Stimulated activated CD8-positive, alpha-beta memory T cell treated with anti-CD3 and anti-CD28 coated beads, Interleukin-4, amount 100 ng/mL, for 48 hours (primary cell): ENCODE results near the gene SHF.

Experiments
- DNase-seq: peaks from one replicate; pipeline ENCODE4 v3.0.0-alpha.2; 2020

SHF gene

DNA sequence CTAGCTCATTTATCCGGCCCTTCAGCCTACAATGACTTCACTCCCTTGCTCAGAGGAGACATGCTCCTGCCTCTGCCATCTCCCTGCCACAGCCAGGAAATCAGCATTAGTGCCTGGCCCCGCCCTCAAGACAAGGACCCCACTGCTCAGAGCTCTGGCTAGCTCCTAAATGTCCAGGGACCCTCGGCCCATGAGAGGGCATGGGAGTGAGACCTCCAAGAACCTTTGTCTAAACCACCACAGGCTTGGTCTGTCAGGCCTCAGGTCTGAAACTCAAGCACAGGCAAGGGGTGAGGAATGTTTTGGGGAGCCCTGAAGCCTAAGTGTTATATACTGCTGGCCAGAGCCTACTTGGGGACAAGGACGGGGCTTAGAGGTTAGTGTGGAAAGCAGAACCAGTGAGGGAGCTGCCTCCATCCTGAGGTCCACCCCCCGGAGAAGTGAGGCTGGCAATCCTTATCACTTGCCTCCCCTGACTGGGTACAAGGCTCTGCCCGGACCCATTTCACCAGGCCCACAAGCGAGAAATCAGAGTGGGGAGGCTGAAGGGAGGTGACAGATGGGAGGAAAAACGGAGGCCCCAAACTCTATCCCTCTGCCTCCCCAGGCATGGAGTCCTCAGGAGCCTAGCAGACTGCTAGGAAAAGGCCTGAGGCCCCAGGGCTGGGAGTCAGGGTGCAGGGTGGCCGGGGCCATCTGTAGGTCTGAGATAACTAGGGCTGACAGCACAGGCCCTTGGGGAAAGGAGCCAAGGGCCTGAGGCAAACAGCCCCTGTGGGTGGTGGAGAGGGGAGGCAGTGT is 18.8 kb downstream of the SHF start:
- no peak for DNase-seq

DNA sequence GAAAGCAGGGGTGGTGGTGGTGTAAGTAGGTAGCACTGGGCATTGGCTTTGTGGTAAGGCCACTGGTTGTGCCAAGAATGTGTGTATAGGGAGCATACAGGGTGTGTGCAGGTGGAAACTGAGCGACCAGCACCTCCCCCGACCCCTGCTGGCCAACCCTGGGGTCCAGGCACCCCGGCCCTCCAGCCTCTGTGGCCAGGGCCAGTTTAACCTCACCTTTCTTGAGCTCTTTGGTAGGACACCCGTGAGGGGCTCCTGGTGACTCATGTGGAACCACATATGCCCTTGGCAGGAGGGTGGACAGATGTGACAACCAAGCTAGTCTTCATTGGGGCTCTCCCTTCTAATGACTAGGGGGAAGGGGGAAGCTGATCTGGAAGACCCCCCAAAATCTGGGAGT is 19.5 kb downstream of the SHF start:
- DNase-seq: no peak

DNA sequence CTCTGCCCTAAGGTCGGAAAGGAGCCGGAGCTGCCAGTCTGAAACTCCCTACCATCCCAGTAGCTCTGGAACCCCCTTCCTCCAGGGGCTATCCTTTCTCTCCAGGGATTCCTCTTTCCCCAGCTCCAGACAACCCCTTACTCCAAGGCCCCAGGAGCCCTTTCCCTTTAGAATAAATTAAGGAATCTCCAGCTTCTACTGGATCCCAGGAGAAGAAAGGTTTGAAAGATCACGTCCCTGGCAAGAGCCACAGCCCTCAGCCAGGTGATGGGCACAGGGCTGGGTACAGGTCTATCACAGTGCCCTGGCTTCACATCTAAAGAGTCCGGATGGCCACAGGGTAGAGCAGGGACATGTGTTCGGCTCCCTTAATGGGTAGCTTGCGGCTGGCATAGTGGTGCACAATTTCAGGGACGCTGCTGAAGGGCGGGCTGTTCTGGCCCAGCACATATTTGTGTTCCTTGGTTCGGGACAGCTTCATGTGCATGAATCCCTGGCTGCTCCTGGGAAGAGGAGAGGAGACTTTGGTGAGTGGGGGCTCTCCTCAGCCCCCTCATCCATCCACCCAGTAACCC is 20.0 kb downstream of the SHF start:
- DNase-seq: no peak

DNA sequence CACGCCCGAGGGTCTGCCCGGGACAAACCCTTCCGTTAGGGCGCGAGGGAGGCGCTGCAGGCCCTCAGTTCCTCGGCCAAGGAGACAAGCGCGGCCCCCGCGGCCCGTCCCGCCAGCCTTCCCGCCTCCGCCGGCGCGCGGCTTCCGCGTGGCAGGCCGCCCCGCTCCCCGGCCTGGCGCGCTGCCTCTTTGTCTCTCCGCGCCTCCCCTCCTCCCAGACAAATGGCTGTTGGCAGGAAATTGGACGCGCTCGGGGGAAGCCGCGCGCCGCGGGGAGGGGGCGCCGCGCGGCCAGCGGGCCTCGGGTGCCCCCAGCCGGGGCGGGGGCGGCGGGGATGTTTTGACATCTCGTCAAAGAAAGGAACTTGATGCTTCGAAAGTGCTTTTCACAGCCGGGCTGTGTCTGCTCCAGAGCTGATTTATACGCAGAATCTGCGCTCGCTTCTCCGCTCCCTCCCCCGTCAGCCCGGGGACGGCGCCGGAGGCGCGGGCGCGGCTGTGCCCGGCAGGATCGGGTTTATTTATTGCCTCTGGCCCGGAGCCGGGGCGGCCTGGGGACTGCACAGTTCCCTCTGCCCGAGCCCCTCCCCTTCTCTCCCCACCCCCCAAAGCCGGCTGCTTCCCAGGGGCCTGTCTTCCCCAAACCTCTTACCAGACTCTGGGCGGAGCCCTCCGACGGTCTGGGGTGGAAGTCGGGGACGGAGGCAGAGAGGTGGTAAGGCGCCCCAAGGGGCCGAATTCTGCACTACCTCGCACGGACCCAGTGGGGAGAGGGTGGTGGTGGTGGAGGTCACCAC is 20.7 kb downstream of the SHF start:
- peak; percentile 89 for DNase-seq

DNA sequence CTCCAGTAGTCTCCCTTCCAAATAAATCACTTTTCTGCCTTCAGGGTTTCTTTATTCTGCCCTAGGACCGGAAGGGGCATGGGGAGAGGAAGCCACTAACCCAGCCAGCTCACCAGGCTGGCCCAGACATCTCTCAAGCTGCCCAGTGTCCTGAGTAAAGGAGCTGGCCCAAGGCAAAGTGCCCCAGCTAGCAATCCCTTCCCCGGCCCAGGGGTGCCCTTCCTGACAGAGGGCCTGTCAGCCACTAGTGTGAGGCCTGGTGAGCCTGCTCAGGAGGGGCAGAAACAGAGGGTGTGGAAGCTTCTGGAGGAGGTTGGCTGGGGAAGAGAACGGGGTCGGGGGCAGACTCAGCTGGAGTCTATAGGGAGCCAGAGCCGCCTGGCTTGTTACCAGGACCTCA is 22.2 kb downstream of the SHF start:
- DNase-seq: no peak

DNA sequence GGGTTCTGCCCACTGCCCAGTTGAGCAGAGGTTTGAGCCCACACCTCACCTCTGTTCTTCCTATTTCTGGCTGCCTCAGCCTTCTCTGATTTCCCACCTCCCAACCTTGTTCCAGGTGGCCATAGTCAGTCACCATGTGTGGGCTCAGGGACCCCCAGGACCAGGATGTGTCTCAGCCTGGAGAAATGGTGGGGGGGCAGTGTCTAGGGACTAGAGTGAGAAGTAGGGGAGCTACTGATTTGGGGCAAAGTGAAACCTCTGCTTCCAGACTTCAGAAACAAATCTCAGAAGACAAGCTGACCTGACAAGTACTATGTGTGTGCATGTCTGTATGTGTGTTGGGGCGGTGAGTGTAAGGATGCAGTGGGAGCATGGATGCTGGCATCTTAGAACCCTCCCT is 22.9 kb downstream of the SHF start:
- no peak for DNase-seq

DNA sequence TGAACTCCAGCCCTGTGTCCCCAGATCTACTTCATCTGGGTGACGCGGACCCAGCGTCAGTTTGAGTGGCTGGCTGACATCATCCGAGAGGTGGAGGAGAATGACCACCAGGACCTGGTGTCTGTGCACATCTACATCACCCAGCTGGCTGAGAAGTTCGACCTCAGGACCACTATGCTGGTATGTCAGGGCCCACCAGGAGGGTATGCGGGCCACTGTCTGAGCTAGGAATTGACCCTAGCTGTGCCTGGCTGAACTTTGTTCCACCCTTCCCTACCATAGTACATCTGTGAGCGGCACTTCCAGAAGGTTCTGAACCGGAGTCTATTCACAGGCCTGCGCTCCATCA is 24.3 kb downstream of the SHF start:
- DNase-seq: no peak

DNA sequence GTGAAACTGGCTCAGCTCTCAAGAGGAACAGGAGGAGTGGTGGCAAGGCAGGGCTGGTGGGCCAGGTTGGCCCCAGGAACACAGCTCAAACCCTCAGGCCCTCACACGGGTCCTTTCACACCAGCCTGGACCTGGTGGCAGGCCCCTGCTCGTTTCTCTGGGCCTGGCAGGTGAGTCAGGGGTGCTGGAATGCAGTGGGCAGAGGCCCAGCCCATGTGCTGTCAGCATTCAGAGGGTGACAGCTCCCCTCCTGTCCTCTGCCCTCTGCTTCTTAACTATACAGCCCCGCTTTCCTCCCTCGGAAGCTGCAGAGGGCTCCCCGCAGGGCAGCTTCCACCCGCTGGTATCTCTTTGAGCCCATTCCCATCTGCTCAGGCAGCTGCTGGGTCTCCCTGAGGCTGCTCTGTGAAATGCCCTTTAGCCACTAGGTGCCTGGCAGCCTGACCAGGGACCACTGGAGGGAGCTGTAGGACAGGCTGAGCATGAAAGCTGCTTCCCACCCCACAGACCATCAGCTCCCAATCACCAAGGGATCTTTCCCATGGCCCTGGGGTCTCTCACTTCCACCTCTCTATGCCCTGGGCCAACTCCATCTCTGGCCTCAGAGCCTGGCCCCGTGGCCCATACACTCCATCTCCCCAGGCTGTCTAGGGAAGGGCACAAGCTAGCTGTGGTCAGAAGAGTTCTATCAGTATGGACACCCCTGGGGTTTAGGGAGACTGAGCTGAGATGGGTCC is 24.8 kb downstream of the SHF start:
- peak; percentile 79 for DNase-seq

DNA sequence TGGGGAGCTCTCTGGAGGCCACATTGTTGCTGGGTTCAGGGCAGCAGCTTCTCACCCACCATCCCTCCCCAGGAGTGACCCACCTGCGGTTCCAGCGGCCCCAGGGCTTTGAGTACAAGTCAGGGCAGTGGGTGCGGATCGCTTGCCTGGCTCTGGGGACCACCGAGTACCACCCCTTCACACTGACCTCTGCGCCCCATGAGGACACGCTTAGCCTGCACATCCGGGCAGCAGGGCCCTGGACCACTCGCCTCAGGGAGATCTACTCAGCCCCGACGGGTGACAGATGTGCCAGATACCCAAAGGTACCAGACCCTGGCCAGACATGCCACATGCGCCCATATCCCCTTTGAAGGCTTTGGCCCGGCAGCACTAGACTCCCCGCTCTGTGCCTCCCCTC is 26.1 kb downstream of the SHF start:
- no peak for DNase-seq

DNA sequence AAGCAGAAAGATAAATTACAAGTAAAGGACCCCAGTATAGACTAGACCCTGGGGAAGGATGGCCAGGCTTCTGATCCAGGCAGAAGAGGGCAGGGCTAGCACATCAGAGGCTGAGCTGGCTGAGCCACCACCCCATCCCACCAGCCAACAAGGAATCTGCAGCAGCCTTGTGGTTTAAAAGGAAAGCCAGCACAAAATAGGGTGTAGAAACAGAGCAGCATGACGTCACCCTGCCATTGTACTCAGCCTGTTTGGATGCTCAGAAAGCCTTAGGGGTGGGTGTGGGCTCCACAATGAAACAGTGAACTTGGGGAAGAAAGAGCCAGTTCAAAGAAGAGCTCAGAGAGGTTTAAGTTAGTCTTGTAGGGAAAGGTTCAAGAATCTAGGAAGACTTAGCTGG is 29.8 kb downstream of the SHF start:
- DNase-seq: peak; percentile 51

DNA sequence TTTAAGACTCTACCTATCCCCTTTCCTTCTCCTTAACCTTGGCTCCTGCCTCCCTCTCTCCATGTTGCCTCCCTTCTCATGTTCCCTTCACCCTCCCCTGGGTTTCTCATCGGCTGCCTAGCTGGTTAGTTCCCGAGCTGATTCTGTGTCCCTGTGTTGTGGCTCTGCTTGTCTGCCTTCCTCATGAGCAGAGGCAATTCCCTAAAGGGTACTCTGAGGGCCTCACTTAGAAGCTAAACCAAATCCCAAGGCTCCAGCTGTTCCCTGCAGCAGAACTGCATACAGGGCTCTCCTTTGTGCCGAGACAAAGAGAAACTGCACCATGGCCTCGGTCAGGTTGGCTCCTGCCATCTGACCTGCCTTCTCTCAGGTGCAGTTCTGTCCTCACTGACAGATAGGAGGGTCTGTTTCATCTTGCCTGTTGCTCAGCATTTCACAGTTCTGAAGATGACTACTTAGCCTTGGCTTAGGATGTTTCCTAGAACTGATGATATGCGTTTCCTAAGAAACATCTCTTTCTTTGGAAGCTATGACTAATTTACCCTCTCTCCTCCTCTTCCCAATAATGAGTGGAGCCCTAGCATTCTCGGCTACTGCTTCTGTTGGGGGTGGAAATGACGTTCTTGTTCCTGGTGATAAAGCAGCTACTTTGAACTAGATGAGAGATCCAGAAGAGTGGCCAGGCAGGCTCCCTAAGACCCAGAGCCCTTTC is 30.9 kb downstream of the SHF start:
- DNase-seq: no peak

DNA sequence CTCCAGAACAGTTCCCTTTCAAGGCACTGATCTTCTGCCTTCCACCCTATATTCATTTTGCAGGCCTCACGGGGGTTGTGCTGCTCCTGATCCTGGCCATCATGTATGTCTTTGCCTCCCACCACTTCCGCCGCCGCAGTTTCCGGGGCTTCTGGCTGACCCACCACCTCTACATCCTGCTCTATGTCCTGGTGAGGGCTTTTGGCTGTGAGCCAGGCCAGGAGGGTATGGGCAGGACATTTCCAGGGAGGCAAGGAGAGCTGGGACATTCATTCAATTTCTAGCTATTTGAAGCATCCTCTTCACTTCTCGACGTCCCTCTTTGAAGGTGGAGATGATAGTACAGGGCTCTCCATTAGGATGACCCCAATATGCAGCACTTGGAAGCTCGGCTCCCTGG is 32.0 kb downstream of the SHF start:
- DNase-seq: no peak

DNA sequence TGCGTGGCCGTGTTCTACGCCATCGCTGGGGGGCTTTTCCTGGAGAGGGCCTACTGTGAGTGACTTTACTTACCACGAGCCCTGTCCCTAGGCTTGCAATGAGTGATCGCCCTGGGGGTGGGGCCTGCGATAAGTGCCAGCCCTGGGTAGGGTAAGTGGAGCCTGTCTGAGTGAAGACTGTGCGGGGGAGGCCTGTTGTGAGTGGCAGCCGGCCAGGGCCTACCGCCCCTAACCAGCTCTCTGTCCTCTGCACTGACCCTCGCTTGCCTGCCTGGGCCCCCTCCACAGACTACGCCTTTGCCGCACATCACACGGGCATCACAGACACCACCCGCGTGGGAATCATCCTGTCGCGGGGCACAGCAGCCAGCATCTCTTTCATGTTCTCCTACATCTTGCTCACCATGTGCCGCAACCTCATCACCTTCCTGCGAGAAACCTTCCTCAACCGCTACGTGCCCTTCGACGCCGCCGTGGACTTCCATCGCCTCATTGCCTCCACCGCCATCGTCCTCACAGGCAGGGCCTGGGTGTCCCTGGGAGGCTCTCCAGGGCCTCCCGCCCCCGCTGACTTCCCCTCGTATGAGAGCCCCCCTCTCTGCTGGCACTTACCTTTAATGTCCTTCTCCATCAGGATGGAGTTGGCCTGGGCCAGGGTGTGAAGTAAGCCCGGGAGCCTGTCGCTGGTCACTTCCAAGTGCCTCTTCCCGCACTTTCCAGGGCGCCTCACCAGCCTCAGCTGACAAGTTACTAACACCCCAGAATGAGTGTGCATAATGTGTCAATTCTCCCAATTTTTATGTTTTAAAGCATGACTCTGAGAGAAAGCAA is 35.6 kb downstream of the SHF start:
- no peak for DNase-seq

DNA sequence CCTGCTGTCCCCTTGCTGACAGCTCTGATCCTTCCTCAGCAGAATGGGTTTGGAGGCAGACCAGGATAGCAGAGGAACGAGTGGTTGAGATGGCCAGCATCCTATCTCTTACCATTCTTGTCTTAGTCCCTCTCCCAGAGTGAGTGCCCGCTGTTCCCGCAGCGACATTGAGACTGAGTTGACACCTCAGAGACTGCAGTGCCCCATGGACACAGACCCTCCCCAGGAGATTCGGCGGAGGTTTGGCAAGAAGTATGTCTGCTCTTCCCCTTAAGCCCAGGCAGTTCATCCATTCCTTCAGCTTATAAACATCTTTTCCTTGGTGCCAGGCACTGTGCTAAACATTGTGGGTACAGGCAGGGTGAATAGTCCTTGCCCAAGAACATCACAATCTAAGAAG is 36.8 kb downstream of the SHF start:
- no peak for DNase-seq

DNA sequence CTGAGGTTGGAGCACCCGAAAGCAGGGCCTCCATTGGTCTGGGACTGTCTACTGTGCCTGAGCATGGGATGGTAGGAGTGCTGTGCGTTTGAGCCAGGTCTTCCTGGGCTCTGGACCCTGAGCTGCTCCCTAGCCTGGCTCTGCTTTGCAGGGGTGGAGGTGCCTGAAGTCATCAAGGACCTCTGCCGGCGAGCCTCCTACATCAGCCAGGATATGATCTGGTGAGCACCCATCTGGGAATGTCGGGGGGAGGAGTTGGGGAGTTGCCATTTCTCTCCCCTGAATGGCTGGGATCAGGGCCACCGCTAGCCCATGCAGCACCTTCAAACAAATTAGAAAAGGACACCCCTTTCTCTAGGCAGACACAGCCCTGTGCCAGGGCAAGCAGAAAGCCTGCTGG is 37.3 kb downstream of the SHF start:
- no peak for DNase-seq

DNA sequence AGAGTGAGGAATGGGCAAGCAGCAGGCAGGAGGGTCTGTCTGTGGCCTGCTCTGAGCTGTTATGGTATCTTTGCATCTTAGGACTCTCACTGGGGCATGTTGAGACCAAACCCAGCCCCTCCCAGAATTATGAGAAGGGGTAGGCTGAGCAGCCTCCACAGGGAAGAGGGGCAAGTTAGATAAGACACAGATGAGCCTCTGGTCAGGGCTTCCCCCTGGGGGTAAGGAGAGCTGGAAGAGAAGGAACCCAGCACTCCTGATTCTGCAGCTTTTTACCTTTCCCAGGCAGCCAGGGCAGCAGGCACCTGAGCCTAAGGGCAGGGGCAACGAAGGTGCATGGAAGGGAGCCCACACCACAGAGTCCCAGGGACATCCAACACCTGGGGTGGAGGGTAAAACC is 38.7 kb downstream of the SHF start:
- no peak for DNase-seq

DNA sequence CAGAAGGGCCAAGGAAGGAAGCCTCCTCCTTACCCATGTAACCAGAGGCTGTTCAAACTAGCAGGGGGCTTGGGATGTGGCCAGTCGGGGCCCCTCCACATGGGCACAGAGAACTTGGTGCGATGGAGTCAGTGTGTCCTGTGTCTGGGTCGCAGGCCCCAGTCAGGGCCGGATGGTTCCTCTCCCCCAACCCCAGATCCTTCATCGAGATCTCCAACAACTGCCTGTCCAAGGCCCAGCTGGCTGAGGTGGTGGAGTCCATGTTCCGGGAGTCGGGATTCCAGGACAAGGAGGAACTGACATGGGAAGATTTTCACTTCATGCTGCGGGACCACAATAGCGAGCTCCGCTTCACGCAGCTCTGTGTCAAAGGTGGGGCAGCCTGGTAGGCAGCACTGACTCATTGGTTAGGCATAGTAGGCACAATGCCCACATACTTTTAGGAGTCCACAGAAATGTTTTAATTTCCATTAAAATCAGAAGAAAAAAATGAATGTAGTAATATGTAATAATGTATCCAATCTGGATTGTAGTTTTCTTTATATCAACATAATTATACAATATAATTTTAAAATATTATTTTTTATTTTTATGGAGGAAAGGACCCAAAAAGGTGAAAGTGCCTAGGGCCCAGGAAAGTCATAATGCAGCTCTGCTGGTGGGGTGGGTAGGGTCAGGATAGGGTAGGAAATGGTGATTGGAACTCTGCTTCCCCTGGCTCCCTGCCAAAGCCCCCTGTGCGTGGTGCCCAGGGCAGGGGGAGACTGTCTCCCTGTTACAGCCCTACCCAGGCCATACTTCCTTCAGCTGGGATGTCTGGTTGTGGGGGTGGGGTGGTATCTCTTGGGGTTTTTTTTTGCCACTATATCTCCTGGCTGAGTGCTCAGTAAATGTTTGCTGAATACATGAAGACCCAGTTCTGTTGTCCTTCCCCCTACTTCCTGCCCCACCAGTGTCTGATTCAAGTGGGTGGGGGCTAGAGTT is 39.4 kb downstream of the SHF start:
- DNase-seq: no peak

DNA sequence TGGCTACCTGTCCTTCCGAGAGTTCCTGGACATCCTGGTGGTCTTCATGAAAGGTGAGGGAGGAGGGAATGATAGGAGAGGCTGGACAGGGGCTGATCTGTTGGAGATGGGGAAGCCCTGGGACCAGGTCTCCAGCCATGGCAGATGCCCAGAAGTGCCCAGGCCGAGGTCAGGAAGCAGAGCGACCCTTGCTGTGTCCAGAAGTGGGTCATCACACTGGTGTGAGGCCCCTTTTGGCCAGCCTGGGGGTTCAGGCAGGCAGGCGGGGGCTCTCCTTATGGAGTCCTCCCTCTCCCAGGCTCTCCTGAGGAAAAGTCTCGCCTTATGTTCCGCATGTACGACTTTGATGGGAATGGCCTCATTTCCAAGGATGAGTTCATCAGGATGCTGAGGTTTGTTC is 40.2 kb downstream of the SHF start:
- no peak for DNase-seq

DNA sequence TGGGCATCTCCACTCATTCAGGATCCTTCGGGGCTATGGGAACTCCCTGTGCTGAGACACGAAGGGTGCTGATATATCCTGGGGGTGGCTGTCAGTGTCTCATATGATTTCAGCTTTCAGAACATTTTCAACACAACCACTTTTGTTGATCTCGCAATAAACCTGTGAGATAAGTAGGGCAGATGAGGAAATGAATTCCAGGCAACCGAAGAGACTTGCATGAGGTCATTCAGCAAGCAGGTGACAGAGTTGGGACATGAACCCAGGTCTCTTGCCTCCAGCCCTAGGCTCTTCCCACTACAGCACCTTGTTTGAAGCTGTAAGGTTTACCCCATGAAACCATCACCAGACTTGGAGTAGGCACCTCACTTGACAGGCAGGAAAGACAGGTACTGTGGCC is 41.4 kb downstream of the SHF start:
- no peak for DNase-seq

DNA sequence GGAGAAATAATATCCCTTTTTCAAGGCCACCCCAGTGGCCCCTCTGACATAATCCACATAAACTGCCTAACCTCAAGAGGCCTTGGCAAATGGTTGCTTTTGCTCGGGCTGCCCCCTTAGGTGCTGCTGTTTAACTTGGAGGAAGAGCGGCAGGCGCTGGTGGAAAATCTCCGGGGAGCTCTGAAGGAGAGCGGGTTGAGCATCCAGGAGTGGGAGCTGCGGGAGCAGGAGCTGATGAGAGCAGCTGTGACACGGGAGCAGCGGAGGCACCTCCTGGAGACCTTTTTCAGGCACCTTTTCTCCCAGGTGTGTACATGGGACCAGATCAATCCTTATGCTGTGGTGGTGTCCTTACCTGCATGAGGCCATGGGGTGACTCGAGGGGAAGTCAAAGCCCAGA is 43.0 kb downstream of the SHF start:
- no peak for DNase-seq

DNA sequence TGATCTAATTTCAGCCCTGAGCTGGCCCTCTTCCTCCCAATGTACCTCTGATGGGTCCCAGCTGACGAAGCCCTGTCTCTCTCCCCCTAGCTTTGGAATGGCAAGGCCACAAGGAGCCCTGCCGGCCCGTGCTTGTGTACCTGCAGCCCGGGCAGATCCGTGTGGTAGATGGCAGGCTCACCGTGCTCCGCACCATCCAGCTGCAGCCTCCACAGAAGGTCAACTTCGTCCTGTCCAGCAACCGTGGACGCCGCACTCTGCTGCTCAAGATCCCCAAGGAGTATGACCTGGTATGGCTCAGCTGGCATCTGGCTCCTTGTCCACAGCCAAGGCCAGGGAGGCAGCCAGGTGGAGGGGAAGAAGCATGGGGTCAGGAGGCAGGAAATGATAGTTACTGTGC is 43.8 kb downstream of the SHF start:
- DNase-seq: no peak
